Neuron (in vitro differentiated cells): ENCODE results near the gene UBE2V1.
"Not testable (repeated sequence)": the region's sequence is repeated elsewhere in the genome, so short reads cannot be mapped to it uniquely, and the experiment has no call there.

Experiments used
- H2AFZ ChIP-seq: one replicate; pipeline ENCODE4 v1.6.1; 2013; ENCODE audit warnings: low read depth, mild to moderate bottlenecking, inconsistent platforms, low read length, moderate library complexity
- H3K27me3 ChIP-seq: one replicate; pipeline ENCODE4 v1.6.1; 2013; ENCODE audit warnings: low read length; ENCODE audit not compliant: insufficient read depth
- H3K36me3 ChIP-seq: one replicate; pipeline ENCODE4 v1.6.1; 2013; ENCODE audit warnings: low read length; ENCODE audit not compliant: insufficient read depth
- H3K4me1 ChIP-seq: one replicate; pipeline ENCODE4 v1.6.1; 2013; ENCODE audit warnings: low read length; ENCODE audit not compliant: insufficient read depth
- H3K4me3 ChIP-seq: 2 replicates; pipeline ENCODE4 v1.5.1; 2013; ENCODE audit warnings: mild to moderate bottlenecking, low read length, moderate library complexity
- H3K9me3 ChIP-seq: one replicate; pipeline ENCODE4 v1.6.1; 2013; ENCODE audit warnings: low read length

The UBE2V1 gene

DNA sequence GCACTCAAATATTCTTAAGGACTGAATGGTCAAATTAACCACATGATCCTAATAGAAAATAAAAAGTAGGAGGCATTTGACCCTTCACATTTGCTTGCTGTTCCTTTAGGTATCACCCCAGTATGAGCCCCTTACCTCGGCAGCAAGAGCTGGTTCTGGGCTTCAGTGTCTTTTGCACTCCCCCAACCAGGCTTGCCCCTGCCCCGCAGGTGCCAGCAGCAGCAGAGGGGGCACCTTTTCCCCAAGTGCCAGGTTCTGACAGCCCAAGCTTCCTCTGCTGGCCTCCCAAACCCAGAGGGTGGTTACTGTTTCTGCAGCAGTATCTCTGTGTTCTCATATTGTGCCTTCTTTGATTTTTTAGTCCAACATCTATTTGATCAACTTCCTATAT is 23.2 kb downstream of the UBE2V1 start:
- Histone ChIP-seq H3K4me1 (peaks cover 4% of the 10 kb centered on the region), H2AFZ (no peak overlapping the region), H3K27me3 (no peaks in the 10 kb centered on the region), H3K4me3 (no peak overlapping the region), H3K36me3 (peaks cover 31% of the 10 kb centered on the region), H3K9me3 (no peaks in the 10 kb centered on the region)

DNA sequence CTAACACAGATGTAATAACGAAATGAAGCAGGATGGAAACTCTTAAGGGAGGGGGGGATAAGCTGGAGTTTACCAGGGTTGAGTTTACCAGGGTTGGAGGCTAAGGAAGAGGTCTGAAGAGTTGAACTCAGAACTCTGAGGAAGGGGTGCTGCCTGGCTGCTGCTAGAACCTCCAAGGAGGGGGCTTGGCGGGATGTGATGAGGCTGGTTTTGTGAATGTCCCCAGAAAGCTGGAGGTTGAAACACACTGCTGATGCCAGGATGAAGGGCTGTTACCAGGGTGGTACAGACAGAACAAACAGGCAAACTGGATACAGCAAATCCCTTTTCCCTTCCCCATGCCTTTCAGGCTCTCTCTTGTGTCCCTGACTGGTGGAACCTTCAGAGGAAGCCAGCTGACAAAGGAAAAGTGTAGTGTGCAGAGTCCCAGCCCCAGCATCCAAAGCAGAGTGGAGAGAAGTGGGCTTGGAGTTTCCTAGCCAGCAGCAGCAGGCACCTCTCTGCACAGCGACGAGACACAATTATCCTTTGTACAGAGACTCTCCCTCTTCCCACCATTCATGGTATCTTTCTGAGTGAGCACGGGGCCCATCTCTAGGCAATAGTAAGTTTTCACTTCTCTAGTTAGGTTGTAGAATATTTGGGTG is 23.7 kb downstream of the UBE2V1 start:
- Histone ChIP-seq H2AFZ (no peak overlapping the region), H3K9me3 (no peaks in the 10 kb centered on the region), H3K36me3 (peaks cover 26% of the 10 kb centered on the region), H3K4me3 (no peak overlapping the region), H3K4me1 (peaks cover 4% of the 10 kb centered on the region), H3K27me3 (no peaks in the 10 kb centered on the region)

- Histone ChIP-seq H3K4me3 (no peak overlapping the region), H2AFZ (no peak overlapping the region), H3K36me3 (peaks cover 31% of the 10 kb centered on the region), H3K4me1 (peaks cover 4% of the 10 kb centered on the region), H3K27me3 (no peaks in the 10 kb centered on the region), H3K9me3 (no peaks in the 10 kb centered on the region)
Observed at GRCh38 chr20:50088022-50088421, 24.9 kb downstream of the UBE2V1 start.

DNA sequence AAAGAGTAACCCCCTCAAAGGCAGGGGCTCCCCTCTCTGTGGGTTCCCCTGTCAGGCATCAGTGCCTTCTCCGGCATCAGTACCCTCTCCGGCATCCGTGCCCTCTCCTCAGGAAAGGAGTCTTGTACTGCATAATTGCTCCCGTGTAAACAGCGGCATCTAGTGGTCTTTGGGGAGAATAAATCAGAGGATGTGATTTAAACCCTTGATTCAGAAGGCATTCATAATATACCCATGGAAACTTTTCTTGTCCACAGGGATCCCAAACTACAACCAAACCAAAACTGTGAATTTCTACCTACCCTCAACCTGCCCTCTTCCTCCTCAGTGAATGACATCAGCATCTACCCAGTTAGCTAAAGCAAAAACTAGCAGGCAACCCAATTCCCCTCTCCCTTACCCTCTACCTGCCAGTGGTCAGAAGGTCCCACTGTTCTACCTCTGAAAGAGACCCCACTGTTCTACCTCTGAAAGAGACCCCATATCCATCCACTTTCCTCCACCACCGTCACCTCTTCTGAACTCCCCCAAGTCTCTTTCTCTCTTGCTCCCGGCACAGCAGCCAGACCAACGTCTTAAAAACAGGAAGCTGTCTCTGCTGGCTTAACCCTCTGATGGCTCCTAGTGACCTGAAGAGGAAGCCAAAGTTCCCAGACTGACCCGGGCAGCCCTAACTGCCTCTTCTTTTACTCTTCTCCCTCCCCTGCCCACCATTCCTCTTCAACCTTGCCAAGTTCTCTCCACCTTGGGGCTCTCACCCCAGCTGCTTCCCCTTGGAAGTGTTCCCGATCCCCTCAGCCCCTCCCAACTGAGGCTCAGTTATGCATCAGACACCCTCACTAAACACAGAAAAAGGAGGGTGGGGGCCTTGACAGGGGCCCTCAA is 27.2 kb downstream of the UBE2V1 start:
- no peak overlapping the region for H3K4me3 ChIP-seq
- H3K36me3 ChIP-seq: peaks cover 36% of the 10 kb centered on the region
- no peaks in the 10 kb centered on the region for H3K9me3 ChIP-seq

DNA sequence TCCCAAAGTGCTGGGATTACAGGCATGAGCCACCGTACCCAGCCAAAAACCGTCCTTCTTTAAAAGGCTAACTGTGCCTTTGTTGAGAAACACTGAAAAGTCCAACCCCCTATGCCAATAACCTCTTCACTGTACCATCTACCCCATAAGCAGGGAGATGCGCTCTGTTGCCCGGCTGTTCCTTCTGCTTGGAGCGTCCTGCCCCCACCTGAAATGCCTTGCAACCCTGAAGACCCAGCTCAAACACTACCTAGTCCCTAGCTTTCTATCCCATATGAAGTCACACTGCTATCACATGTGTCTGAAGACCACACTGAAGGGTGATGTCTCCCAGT is 27.8 kb downstream of the UBE2V1 start:
- no peaks in the 10 kb centered on the region for H3K27me3 ChIP-seq
- H3K9me3 ChIP-seq: no peaks in the 10 kb centered on the region
- no peak overlapping the region for H2AFZ ChIP-seq
- H3K36me3 ChIP-seq: peaks cover 32% of the 10 kb centered on the region
- no peak overlapping the region for H3K4me3 ChIP-seq
- peaks cover 4% of the 10 kb centered on the region for H3K4me1 ChIP-seq

More for the DNA sequence above, 27.2 kb downstream of the UBE2V1 start:
- H2AFZ ChIP-seq: no peak overlapping the region
- H3K27me3 ChIP-seq: no peaks in the 10 kb centered on the region
- peaks cover 4% of the 10 kb centered on the region for H3K4me1 ChIP-seq

DNA sequence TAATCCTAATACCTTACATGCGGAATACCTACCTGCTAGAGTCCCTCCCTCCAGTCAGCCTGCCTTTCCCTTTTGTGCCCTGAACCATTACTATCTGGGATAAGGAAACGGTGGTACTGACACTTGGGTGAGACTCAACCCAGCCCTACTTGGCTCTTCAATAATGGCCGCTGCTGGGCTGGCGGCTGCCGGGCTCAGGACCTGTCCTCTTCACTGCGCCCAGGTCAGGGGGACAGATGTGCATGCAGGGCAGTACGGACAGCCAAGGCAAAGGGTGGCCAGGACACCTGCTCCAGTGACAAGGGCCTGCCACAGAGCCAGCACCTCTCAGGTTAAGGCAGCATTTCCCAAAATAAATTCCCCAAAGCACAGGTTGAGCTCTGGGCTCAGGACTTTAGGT is 29.9 kb downstream of the UBE2V1 start:
- Histone ChIP-seq H3K9me3 (no peaks in the 10 kb centered on the region), H3K36me3 (peaks cover 24% of the 10 kb centered on the region), H3K4me3 (no peak overlapping the region), H3K27me3 (no peaks in the 10 kb centered on the region), H3K4me1 (peaks cover 4% of the 10 kb centered on the region), H2AFZ (no peak overlapping the region)

- not testable (repeated sequence) for H3K27me3 ChIP-seq, H2AFZ ChIP-seq, H3K9me3 ChIP-seq, H3K4me3 ChIP-seq, H3K4me1 ChIP-seq
- peaks cover 24% of the 10 kb centered on the region for H3K36me3 ChIP-seq
Observed at GRCh38 chr20:50082056-50082455, 30.9 kb downstream of the UBE2V1 start.

GRCh38 chr20:50077818-50078601 is 34.9 kb downstream of the UBE2V1 start:
- Histone ChIP-seq H3K9me3 (no peaks in the 10 kb centered on the region), H2AFZ (no peak overlapping the region), H3K36me3 (peaks cover 15% of the 10 kb centered on the region), H3K4me3 (no peak overlapping the region), H3K4me1 (peaks cover 4% of the 10 kb centered on the region), H3K27me3 (no peaks in the 10 kb centered on the region)

DNA sequence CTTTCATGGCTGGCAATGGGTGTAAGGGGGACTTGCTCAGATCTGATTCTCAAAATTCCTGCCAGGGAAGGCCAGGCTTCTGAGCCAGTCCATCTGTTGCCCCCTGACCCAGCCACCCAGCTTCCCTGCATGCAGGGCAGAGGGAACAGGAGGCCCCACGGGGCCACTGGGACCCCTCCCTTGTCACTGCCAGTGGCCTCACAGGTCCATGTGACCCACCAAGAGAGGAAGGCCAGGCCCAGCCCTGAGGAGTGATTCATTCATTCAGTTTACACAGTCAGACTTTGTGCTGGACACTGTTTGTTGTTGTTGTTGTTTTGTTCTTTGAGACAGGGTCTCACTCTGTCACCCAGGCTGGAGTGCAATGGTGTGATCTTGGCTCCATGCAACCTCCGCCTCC is 39.5 kb downstream of the UBE2V1 start:
- H3K27me3 ChIP-seq: no peaks in the 10 kb centered on the region
- no peaks in the 10 kb centered on the region for H3K9me3 ChIP-seq
- no peak overlapping the region for H3K4me3 ChIP-seq
- H3K36me3 ChIP-seq: no peaks in the 10 kb centered on the region
- H2AFZ ChIP-seq: no peak overlapping the region
- H3K4me1 ChIP-seq: peaks cover 4% of the 10 kb centered on the region

GRCh38 chr20:50071039-50071888 is 41.7 kb downstream of the UBE2V1 start:
- Histone ChIP-seq H3K4me1 (peaks cover 7% of the 10 kb centered on the region), H3K36me3 (no peaks in the 10 kb centered on the region), H3K27me3 (no peaks in the 10 kb centered on the region), H3K9me3 (no peaks in the 10 kb centered on the region), H2AFZ (no peak overlapping the region), H3K4me3 (peak overlapping the region; percentile 17)

GRCh38 chr20:50070361-50070760 is 42.6 kb downstream of the UBE2V1 start:
- Histone ChIP-seq H3K9me3 (no peaks in the 10 kb centered on the region), H2AFZ (no peak overlapping the region), H3K4me1 (peaks cover 3% of the 10 kb centered on the region), H3K27me3 (no peaks in the 10 kb centered on the region), H3K4me3 (no peak overlapping the region), H3K36me3 (no peaks in the 10 kb centered on the region)

DNA sequence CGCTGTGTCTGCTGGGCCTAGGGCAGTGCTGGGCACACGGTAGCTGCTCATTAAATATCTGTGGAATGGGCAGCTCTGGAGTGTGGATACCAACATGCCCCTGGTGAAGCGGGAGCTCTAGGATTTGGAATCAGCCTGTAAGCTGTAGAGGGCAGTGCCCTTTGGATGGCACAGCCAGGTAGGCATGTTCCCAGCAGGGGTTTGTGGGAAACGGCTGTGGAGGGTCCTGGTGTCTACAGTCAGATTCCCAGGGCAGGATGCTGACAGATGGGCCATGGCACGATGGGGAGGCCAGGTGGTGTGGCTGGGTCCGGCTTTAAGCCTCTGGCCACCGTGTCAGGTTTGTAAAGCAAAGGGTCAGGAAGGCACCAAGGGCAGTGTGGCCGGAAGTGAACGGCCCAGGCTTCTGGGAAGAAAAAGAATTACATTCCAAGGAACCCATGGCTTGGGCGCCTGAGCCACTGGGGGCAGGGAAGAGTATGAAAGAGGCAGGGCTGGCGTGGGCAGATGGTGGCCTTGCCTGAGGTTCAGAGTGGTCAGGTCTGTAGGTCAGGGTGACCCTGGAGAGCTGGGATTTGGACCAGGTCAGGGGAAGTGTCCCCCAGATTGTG is 44.8 kb downstream of the UBE2V1 start:
- Histone ChIP-seq H3K4me1 (peaks cover 2% of the 10 kb centered on the region), H2AFZ (no peak overlapping the region), H3K36me3 (no peaks in the 10 kb centered on the region), H3K27me3 (no peaks in the 10 kb centered on the region), H3K4me3 (no peak overlapping the region), H3K9me3 (no peaks in the 10 kb centered on the region)
